GM18511 (cell line): Measurements from ENCODE around the gene PSMA7.
A peak's percentile ranks its signal among the peaks of the same experiment; 100 is the strongest.

Experiments used
- ATAC-seq: cut with Tn5 transposase; IDR thresholded peaks from one replicate; pipeline ENCODE4 v1.9.1; 2021; ENCODE audit warnings: mild to moderate bottlenecking, moderate library complexity; ENCODE audit not compliant: unreplicated experiment

PSMA7 gene

GRCh38 chr20:62172666-62173065 is 29.5 kb upstream of the PSMA7 start:
- no peak for ATAC-seq

- ATAC-seq, result no peak
Measured at GRCh38 chr20:62171245-62171644, 28.1 kb upstream of the PSMA7 start.

GRCh38 chr20:62170536-62170935 is 27.3 kb upstream of the PSMA7 start:
- no peak for ATAC-seq

- ATAC-seq, result no peak
Measured at GRCh38 chr20:62168890-62169435, 25.8 kb upstream of the PSMA7 start.

DNA sequence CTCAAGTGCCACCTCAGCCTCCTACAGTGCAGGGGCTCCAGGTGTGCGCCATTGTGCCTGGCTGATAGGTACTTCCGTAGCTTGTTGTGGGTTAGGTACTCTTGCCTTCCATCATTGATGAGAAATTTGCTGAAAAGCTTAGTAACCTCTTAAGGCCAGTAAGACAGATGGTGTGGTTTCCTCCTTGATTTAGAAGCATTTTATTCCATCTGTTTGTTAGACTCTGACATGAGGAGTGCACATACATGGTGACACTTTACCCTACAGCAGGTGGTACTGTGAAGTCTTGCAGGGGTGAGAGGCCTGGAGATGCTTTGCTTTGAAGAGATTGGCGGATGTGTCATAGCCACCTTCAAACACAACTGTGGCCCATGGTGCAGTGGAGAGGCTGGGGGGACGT is 24.9 kb upstream of the PSMA7 start:
- no peak for ATAC-seq

GRCh38 chr20:62167474-62167873 is 24.3 kb upstream of the PSMA7 start:
- ATAC-seq, result no peak

DNA sequence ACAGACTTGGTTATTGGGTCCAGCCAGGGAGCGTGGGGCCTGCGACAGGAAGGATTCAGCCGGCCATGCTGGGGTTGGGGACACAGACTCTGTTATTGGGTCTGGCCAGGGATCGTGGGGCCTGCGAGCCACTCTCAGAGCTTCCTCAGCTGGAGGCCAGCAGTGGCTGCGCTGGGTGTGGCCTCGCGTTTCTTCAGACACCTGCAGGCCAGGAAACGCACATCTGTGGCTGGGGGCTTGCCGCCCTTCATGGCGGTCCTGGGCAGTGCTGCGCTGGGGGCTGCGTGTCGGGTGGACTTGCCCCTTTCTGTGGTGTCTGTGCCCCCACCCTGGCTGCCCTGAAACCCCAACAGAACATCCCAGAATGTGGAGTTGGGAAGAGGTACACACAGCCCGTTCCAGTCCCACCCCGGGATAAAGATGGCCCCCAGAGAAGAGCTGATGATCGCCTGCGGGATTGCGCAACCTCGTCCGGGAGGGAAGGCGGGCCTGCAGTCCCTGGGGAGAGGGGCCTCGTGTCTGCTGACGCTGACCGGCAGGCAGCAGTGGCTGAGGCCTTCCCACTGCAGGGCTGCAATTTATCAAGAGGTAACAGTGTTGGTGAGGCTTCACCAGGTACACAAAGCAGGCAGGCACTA is 22.7 kb upstream of the PSMA7 start:
- no peak for ATAC-seq

GRCh38 chr20:62164879-62165761 is 21.9 kb upstream of the PSMA7 start:
- ATAC-seq, result no peak

- no peak for ATAC-seq
Measured at GRCh38 chr20:62163986-62164762, 21.0 kb upstream of the PSMA7 start.

DNA sequence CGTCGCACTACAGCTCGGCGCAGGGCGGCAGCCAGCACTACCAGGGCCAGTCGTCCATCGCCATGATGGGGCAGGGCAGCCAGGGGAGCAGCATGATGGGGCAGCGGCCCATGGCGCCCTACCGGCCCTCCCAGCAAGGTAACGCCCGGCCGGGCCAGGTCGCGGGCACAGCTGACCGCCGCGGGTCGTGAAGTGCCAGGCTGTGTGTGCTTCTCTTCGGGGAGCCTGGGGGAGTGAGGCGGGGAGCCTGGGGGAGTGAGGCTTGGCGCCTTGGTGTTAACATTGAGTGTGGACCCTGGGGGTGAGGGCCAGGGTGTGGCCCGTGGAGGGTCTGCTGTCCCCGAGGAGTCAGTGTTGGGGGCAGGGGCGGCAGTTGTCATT is 20.3 kb upstream of the PSMA7 start:
- ATAC-seq, result no peak

DNA sequence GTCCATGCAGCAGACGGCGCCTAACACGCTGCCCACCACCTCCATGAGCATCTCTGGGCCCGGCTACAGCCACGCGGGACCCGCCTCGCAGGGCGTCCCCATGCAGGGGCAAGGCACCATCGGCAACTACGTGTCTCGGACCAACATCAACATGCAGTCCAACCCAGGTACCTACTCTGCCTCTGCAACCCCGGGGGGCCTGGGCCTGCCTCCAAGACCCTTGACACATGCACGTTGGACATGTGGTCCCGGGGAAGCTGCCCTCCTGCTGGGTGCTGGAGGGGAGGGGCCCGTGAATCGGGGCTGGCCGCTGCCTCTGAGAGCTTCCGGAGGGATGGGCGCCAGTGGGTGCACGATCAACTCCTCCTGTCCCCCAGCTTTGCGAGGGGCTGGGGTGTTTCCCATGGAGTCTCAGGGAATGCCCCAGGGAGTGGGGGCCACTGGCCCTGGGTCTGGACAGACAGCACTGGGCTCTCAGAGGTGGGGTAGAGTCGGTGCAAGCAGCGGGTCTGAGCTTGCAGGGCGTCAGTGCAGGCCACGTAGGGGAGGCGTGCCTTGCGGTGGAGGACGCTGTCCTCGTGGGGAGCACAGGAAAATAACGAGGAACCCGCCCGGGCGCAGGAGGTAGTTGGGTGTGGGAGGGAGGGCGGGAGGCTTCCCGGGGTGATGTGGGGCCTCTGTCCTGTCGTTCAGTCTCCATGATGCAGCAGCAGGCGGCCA is 19.7 kb upstream of the PSMA7 start:
- ATAC-seq, result no peak

DNA sequence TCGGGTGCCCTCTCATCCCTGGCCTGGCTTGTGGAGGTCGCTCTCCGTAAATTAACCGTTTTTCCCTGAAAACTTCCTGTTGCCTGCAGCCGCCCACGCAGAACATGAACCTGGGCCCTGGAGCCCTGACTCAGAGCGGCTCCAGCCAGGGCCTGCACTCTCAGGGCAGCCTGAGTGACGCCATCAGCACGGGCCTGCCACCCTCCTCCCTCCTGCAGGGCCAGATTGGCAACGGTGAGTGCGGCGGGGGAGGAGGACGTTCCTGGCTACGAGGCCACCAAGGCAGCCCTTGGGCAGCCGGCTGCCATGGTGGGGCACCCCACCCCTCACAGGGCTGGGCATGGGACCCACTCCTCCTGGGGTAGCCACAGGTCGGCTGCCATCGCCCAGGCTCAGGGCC is 18.2 kb upstream of the PSMA7 start:
- no peak for ATAC-seq

GRCh38 chr20:62160876-62161275 is 17.7 kb upstream of the PSMA7 start:
- ATAC-seq, result no peak

GRCh38 chr20:62160253-62160652 is 17.1 kb upstream of the PSMA7 start:
- ATAC-seq, result no peak

DNA sequence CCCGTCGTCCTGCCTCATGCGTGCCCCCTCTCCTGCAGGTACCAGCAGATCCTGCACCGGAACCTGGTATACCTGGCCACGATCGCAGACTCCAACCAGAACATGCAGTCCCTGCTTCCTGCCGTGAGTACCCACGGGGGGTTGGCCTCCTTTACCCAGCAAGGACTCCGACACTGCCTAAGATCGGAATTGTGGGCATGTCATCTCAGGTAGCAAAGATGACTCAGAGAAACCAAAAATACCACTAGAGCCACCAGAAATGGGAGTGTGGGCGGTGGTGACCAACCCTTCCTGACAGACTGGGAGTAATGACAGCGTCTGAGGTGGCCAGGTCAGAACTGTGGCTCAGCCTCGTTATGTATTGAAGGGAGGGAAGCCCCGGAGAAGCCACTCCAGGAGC is 16.6 kb upstream of the PSMA7 start:
- ATAC-seq, result no peak

DNA sequence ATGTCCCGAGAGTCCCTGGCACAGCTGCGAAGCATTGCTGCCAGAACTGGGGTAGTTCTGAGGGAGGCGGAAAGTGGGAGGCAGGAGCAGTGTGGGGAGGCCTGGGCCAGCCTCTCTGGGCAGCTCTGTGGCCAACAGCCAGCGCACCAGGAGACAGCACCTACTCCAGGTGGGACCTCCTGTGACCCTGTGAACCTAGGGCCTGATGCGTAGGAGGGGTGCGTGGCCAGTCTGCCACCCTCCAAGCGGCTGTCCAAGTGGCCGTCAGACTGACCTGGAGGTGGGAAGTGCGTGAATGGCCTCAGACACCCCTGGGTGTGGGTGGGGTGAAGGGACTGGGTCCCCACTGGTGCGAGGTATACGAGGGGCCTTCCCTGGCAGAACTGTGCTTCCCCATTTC is 15.9 kb upstream of the PSMA7 start:
- ATAC-seq, result no peak

GRCh38 chr20:62158541-62158940 is 15.3 kb upstream of the PSMA7 start:
- no peak for ATAC-seq

DNA sequence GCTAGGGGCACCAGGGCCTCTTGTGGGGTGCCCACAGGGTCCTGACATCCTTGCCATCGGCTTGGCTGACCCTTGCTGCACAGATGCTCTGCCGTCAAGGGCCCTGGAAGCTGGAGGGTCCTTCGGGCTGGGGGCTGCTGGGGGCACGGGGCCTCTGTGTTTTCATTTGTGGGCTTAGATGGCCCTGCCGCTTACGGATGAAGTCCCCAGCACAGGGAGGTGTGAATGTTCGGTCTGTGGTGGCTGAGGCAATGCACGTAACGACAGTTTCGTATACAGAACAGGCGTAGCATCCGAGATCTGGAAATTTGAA is 14.8 kb upstream of the PSMA7 start:
- ATAC-seq, result no peak

DNA sequence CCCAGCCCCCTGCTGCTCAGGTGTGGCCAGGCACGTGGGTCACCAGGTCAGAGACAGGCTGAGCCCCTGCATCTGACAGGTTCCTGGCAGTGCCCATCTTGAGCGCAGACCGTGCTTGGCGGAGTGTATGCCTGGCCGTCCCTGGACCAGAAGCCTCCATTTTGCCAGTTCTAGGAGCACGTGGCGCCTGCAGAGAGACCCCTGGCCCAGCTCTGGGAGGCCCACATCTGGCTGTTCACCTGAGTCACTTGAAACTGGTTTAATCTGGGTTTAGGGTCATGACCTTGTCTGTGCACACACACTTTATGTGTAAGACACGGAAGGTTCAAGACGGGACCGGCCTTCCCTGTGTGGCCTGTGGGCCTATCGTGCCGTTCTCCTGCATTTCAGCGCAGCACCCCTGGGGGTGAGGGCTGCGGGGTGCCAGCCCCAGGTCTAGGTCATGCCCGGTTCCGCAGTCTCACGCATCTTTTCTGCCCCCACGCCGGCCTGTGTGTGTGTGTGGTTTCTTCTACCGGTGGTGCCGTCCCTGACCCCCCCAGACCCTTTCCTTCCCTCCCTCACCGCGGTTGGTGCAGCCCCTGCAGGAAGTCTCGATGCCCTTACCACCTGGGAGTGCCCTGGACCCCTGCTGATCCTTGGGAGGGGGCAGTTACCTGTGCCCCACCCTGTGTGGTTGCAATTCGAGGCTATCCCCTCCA is 14.3 kb upstream of the PSMA7 start:
- ATAC-seq, result no peak

GRCh38 chr20:62156592-62157386 is 13.6 kb upstream of the PSMA7 start:
- ATAC-seq, result peak; percentile 58
